ENCODE results near the gene TNK1.

DNA sequence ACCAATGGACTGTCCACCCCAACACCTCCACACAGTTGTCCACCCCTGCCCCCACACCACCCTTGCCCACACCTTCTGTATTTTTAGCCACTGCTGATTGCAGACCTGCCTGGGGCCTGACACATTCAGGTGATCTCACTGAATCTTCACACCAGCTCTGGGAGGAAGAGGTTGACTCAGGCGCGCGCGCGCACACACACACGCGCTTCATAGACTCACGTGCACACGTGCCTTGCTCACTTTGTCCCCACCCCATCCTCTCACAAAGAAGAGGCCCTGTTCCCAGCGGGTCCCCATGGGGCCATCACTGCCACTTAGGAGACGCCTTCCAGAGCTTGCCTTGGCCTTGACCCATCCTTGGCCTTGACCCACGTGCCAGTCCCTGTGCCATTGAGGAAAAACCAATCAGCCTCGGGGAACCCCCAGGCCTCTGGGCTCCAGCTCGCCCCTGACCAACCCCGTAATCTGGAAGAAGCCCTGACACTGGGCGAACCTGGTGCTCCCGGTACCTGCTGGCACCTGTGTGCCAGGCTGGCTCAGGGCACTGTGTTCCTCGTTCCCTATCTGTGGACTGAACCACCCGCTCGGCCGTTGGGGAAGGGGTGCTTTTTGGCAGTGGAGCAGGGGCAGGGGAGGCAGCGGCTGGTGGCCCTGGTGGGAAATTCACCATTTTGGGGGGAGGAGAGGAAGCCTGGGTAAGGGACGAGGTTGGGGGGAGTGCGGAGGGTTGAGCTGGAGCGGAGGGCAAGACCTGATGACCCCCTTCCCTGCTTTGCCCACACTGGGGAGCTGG, 29.9 kb downstream of the TNK1 start:
- no peak for TF ChIP-seq CTCF (IDR thresholded peaks at IDR 0.05)
- TF ChIP-seq POLR2A (IDR thresholded peaks at IDR 0.05): no peak
